HEK293 (cell line): ENCODE results near the gene SYNGR4.
A peak's percentile ranks its signal among the peaks of the same experiment; 100 is the strongest.

Experiments used
- CTCF ChIA-PET: fragments of 350-600 bp; formaldehyde crosslinking; extraction: SDS; loops from one replicate; lab custom pipeline; 2021; ENCODE audit warnings: antibody characterized with exemption; lab: Yijun Ruan, JAX
- POLR2A ChIA-PET: fragments of 300-600 bp; formaldehyde crosslinking; extraction: SDS; loops from one replicate; lab custom pipeline; 2020; ENCODE audit warnings: antibody characterized with exemption, inconsistent platforms; lab: Yijun Ruan, JAX
- H3K27ac ChIP-seq: fragments of 200-500 bp; sonication (Bioruptor generic); 2 replicates; pipeline ENCODE4 v1.5.1; 2014; ENCODE audit warnings: low read depth, low read length, control low read depth, inconsistent platforms; ENCODE audit errors: extremely low read depth
- H3K36me3 ChIP-seq, 2 experiments: fragments of 200-500 bp in 1 of 2; sonication (Bioruptor generic) in 1 of 2; 1 replicate in 1 of 2; 2 replicates in 1 of 2; pipeline ENCODE4 v1.5.1; 2014 to 2017; ENCODE audit warnings: inconsistent platforms in 2 of 2, low read length in 2 of 2; ENCODE audit not compliant: control insufficient read depth in 2 of 2, insufficient read depth in 1 of 2
- H3K4me1 ChIP-seq: fragments of 200-500 bp; sonication (Bioruptor generic); 2 replicates; pipeline ENCODE4 v1.5.1; 2014; ENCODE audit warnings: mild to moderate bottlenecking, low read length, inconsistent platforms; ENCODE audit not compliant: control insufficient read depth, insufficient read depth
- H3K4me3 ChIP-seq: 2 replicates; pipeline ENCODE4 v1.5.1; 2011; ENCODE audit warnings: low read depth, mild to moderate bottlenecking, control low read depth, low read length, moderate library complexity
- H3K9me3 ChIP-seq: fragments of 200-500 bp; sonication (Bioruptor generic); 2 replicates; pipeline ENCODE4 v1.5.1; 2014; ENCODE audit warnings: low read depth, low read length, inconsistent platforms; ENCODE audit not compliant: control insufficient read depth, insufficient read depth
- HOXD13 ChIP-seq: sonication (generic); formaldehyde crosslinking; IDR thresholded peaks from 2 replicates; pipeline ENCODE4 v1.8.0; 2022; ENCODE audit warnings: missing genetic modification reagents, borderline replicate concordance
- KLF8 ChIP-seq: fragments of 450-650 bp; formaldehyde crosslinking; IDR thresholded peaks from 2 replicates; pipeline ENCODE4 v1.5.1; 2016; ENCODE audit warnings: missing biosample characterization, missing genetic modification characterization
- YY2 ChIP-seq: fragments of 450-650 bp; formaldehyde crosslinking; IDR thresholded peaks from 2 replicates; pipeline ENCODE4 v1.5.1; 2016; ENCODE audit warnings: missing biosample characterization, missing genetic modification characterization
- ZBTB7A ChIP-seq: fragments of 450-650 bp; formaldehyde crosslinking; IDR thresholded peaks from 2 replicates; pipeline ENCODE4 v1.5.1; 2016; ENCODE audit warnings: low read depth, missing biosample characterization, missing genetic modification characterization
- ZFP41 ChIP-seq: fragments of 450-650 bp; formaldehyde crosslinking; IDR thresholded peaks from 2 replicates; pipeline ENCODE4 v1.5.1; 2016; ENCODE audit warnings: missing biosample characterization, missing genetic modification characterization, borderline replicate concordance
- ZIC2 ChIP-seq: fragments of 450-650 bp; formaldehyde crosslinking; IDR thresholded peaks from 2 replicates; pipeline ENCODE4 v1.5.1; 2016; ENCODE audit warnings: missing biosample characterization, missing genetic modification characterization
- ZNF146 ChIP-seq: fragments of 450-650 bp; formaldehyde crosslinking; IDR thresholded peaks from 2 replicates; pipeline ENCODE4 v1.5.1; 2016; ENCODE audit warnings: missing biosample characterization, missing genetic modification characterization
- ZNF202 ChIP-seq: fragments of 450-650 bp; formaldehyde crosslinking; IDR thresholded peaks from 2 replicates; pipeline ENCODE4 v1.5.1; 2016; ENCODE audit warnings: missing biosample characterization, missing genetic modification characterization, borderline replicate concordance
- ZNF211 ChIP-seq: fragments of 450-650 bp; formaldehyde crosslinking; IDR thresholded peaks from 2 replicates; pipeline ENCODE4 v1.5.1; 2016; ENCODE audit warnings: low read depth, missing biosample characterization, missing genetic modification characterization
- ZNF214 ChIP-seq: fragments of 450-650 bp; formaldehyde crosslinking; IDR thresholded peaks from 2 replicates; pipeline ENCODE4 v1.5.1; 2017; ENCODE audit warnings: missing biosample characterization, mild to moderate bottlenecking, missing genetic modification characterization, borderline replicate concordance
- ZNF248 ChIP-seq: fragments of 450-650 bp; formaldehyde crosslinking; IDR thresholded peaks from 2 replicates; pipeline ENCODE4 v1.5.1; 2017; ENCODE audit warnings: missing biosample characterization, missing genetic modification characterization
- ZNF266 ChIP-seq: fragments of 450-650 bp; formaldehyde crosslinking; IDR thresholded peaks from 2 replicates; pipeline ENCODE4 v1.5.1; 2016; ENCODE audit warnings: missing biosample characterization, missing genetic modification characterization, low read depth
- ZNF366 ChIP-seq: fragments of 450-650 bp; formaldehyde crosslinking; conservative IDR thresholded peaks from 2 replicates; pipeline ENCODE4 v1.5.1; 2016; ENCODE audit warnings: missing biosample characterization, missing genetic modification characterization
- ZNF404 ChIP-seq: fragments of 450-650 bp; formaldehyde crosslinking; IDR thresholded peaks from 2 replicates; pipeline ENCODE4 v1.5.1; 2017; ENCODE audit warnings: missing biosample characterization, missing genetic modification characterization
- ZNF426 ChIP-seq: fragments of 450-650 bp; formaldehyde crosslinking; IDR thresholded peaks from 2 replicates; pipeline ENCODE4 v1.5.1; 2017; ENCODE audit warnings: missing biosample characterization, missing genetic modification characterization, mild to moderate bottlenecking, inconsistent platforms, moderate library complexity
- ZNF544 ChIP-seq: fragments of 450-650 bp; formaldehyde crosslinking; IDR thresholded peaks from 2 replicates; pipeline ENCODE4 v1.5.0; 2017; ENCODE audit warnings: missing biosample characterization, missing genetic modification characterization
- ZNF571 ChIP-seq: fragments of 450-650 bp; formaldehyde crosslinking; IDR thresholded peaks from 2 replicates; pipeline ENCODE4 v1.5.0; 2017; ENCODE audit warnings: missing biosample characterization, missing genetic modification characterization
- ZNF580 ChIP-seq: fragments of 450-650 bp; formaldehyde crosslinking; IDR thresholded peaks from 2 replicates; pipeline ENCODE4 v1.5.1; 2016; ENCODE audit warnings: missing biosample characterization, missing genetic modification characterization
- ZNF610 ChIP-seq: fragments of 450-650 bp; formaldehyde crosslinking; IDR thresholded peaks from 2 replicates; pipeline ENCODE4 v1.5.1; 2016; ENCODE audit warnings: missing biosample characterization, missing genetic modification characterization, borderline replicate concordance
- ZNF747 ChIP-seq: fragments of 450-650 bp; formaldehyde crosslinking; IDR thresholded peaks from 2 replicates; pipeline ENCODE4 v1.5.1; 2016; ENCODE audit warnings: missing biosample characterization, missing genetic modification characterization
- ZNF76 ChIP-seq: fragments of 450-650 bp; formaldehyde crosslinking; IDR thresholded peaks from 2 replicates; pipeline ENCODE4; 2016; ENCODE audit warnings: low read depth, missing biosample characterization, missing genetic modification characterization, borderline replicate concordance

SYNGR4 gene

GRCh38 chr19:48382286-48382685, 18.1 kb downstream of the SYNGR4 start:
- H3K36me3 ChIP-seq: peaks cover 50 to 57% of the 10 kb centered on the region in 2 experiments
- H3K27ac ChIP-seq: no peak overlapping the region
- no peak overlapping the region for H3K4me3 ChIP-seq
- POLR2A ChIA-PET: no interaction called here
- no peaks in the 10 kb centered on the region for H3K9me3 ChIP-seq
- TF ChIP-seq ZNF266: no peak
- no peaks in the 10 kb centered on the region for H3K4me1 ChIP-seq
- CTCF ChIA-PET: interaction anchor here (2.0 kb wide), 1 partner anchor 9 kb away, joined by 14 read pairs; the partner anchor contains the start of gene KDELR1

- H3K27ac ChIP-seq: no peak overlapping the region
- no peak for TF ChIP-seq ZNF146
- TF ChIP-seq, all 188 proteins: peak for 0
- POLR2A ChIA-PET: interaction anchor here (0.8 to 1.3 kb wide), 2 partner anchors 22 kb away, joined by 3 to 4 read pairs; partner anchors contain the start of genes SYNGR4 and TMEM143
- Histone ChIP-seq H3K4me3 (no peak overlapping the region), H3K4me1 (no peaks in the 10 kb centered on the region), H3K9me3 (no peaks in the 10 kb centered on the region), H3K36me3 (peaks cover 74 to 80% of the 10 kb centered on the region in 2 experiments)
- CTCF ChIA-PET: interaction anchor here (0.5 to 1.8 kb wide), 3 partner anchors 19 to 203 kb away, joined by 3 to 5 read pairs (median 4); no protein-coding TSS in a partner anchor
Observed at GRCh38 chr19:48385461-48386087, 21.4 kb downstream of the SYNGR4 start.

- Histone ChIP-seq H3K36me3 (peaks cover 71 to 72% of the 10 kb centered on the region in 2 experiments), H3K4me1 (no peaks in the 10 kb centered on the region), H3K4me3 (no peak overlapping the region), H3K9me3 (no peaks in the 10 kb centered on the region), H3K27ac (no peak overlapping the region)
- TF ChIP-seq ZIC2 (tag by site-specific recombination) (no peak), ZNF76 (tag by site-specific recombination) (no peak), ZFP41 (tag by site-specific recombination) (no peak)
- ChIA-PET CTCF (interaction anchor here (0.7 to 1.2 kb wide), 2 partner anchors 15 to 102 kb away, joined by 3 read pairs; no protein-coding TSS in a partner anchor), POLR2A (interaction anchor here (1.3 kb wide), 1 partner anchor 23 kb away, joined by 3 read pairs; the partner anchor contains the start of genes SYNGR4 and TMEM143)
Observed at GRCh38 chr19:48386981-48387380, 22.8 kb downstream of the SYNGR4 start.

- peak overlapping the region; percentile 94 for H3K27ac ChIP-seq
- POLR2A ChIA-PET: interaction anchor here (0.6 to 1.9 kb wide), 19 partner anchors 10 to 198 kb away, joined by 3 to 42 read pairs (median 5); partner anchors contain the start of genes CARD8, EMP3, SYNGR4 and TMEM143
- H3K36me3 ChIP-seq: peaks cover 41 to 42% of the 10 kb centered on the region in 2 experiments
- peaks cover 10% of the 10 kb centered on the region for H3K4me1 ChIP-seq
- H3K9me3 ChIP-seq: no peaks in the 10 kb centered on the region
- H3K4me3 ChIP-seq: peak overlapping the region; percentile 86
- CTCF ChIA-PET: interaction anchor here (0.6 to 3.4 kb wide), 47 partner anchors 9 to 1521 kb away, joined by 3 to 69 read pairs (median 4); partner anchors contain the start of genes GRWD1, SYNGR4 and TMEM143
- TF ChIP-seq ZNF248 (tag by site-specific recombination): no peak
- TF ChIP-seq ZNF214 (tag by site-specific recombination): no peak
- peak; percentile 80 for TF ChIP-seq YY2 (tag by site-specific recombination)
- TF ChIP-seq KLF8 (tag by site-specific recombination): peak; percentile 68; the same call in 1 of the 2 replicates
- TF ChIP-seq ZNF202 (tag by site-specific recombination): no peak
- no peak for TF ChIP-seq ZNF610
- no peak for TF ChIP-seq ZNF404 (tag by site-specific recombination)
- no peak for TF ChIP-seq HOXD13 (CRISPR knock-in tag)
- peak; percentile 70 for TF ChIP-seq ZNF366
- TF ChIP-seq ZBTB7A (tag by site-specific recombination): peak; percentile 21; the same call in 1 of the 2 replicates
- no peak for TF ChIP-seq ZNF544 (tag by site-specific recombination)
- no peak for TF ChIP-seq ZNF571 (tag by site-specific recombination)
- TF ChIP-seq ZNF580 (tag by site-specific recombination): peak; percentile 72; the same call in 1 of the 2 replicates
- TF ChIP-seq ZNF747: no peak
- no peak for TF ChIP-seq ZIC2 (tag by site-specific recombination)
- TF ChIP-seq ZNF426: no peak
- TF ChIP-seq ZNF211: no peak
Observed at GRCh38 chr19:48390188-48391099, 26.3 kb downstream of the SYNGR4 start.
